H54 (cell line): ENCODE data around the gene GNA12.
"Not testable (repeated sequence)": the region's sequence is repeated elsewhere in the genome, so short reads cannot be mapped to it uniquely, and the experiment has no call there.

Experiments used
- DNase-seq: peaks from one replicate; pipeline ENCODE4 v3.0.0; 2011; ENCODE audit warnings: low spot score, mixed read lengths; ENCODE audit not compliant: insufficient read length
- FAIRE-seq: peaks from 3 replicates; lab custom pipeline; 2011; peaks lifted over from hg19 to GRCh38; lab: Jason Lieb, UNC
- POLR2A ChIP-seq: IDR thresholded peaks from 2 replicates; pipeline ENCODE4 v1.6.1; 2011; ENCODE audit warnings: low read depth, mild to moderate bottlenecking, low read length

Gene GNA12

DNA sequence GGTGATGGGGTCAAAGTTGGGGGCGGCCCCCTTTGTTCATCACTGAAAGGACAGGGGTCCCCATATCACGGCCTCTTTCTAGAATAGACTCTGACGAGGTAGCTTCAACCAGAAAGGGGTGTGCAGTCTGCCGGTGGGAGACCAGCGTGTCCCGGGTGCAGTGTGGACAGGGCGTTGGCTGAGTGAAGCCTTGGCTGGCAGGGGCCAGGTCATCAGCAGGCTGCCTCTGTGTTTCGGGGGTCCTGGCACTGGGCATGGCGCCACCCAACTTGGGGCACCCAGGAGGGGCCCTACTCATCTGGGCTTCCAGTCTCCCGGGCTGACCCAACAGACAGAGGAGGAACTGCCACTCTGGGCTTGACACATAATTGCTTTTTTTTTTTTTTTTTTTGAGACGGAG, 159.6 kb downstream of the GNA12 start:
- FAIRE-seq (no peak), DNase-seq (no peak)
- no peak for TF ChIP-seq POLR2A

DNA sequence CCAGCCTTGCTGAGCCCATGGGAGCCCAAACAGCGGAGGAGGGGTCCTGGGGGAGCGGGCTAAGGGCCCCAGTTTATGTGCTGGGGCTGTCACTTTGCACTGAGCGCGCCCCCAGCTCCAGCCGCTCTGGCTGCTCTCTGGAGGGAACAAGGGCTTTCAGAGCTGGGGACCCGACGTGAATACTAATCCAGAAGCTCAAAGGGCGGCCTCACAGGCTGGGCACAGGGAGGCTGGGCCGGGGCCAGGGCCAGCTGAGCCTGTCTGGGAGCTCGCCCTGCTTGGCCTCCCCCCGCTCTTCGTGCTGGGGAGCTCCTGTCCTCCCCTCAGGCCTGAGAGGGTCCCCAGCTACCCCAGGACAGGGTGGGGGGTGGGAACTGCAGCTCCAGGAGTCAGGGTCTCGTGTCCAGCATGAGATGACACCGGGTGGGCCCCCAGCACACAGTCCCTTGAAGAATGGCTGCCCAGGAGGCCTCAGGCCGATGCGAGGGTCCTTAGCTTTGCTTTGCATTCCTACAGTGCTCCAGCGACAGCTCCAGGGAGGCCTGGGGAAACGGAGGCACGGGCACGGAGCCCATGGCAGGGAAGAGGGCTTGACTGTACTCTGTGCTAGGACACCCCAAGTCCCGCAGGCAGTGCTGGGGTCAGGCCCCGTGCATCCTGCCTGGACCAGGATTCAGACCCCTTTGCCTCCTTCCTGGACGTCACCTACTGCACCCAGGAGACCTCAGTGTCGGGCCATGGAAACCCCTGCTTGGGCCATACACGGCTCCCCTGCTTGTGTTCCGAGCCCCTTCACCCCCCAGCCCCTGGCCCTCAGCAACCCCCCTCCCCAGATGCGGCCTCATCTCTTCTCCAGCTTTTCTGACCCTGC, 161.9 kb downstream of the GNA12 start:
- DNase-seq (no peak), FAIRE-seq (no peak)
- TF ChIP-seq POLR2A, result no peak

DNA sequence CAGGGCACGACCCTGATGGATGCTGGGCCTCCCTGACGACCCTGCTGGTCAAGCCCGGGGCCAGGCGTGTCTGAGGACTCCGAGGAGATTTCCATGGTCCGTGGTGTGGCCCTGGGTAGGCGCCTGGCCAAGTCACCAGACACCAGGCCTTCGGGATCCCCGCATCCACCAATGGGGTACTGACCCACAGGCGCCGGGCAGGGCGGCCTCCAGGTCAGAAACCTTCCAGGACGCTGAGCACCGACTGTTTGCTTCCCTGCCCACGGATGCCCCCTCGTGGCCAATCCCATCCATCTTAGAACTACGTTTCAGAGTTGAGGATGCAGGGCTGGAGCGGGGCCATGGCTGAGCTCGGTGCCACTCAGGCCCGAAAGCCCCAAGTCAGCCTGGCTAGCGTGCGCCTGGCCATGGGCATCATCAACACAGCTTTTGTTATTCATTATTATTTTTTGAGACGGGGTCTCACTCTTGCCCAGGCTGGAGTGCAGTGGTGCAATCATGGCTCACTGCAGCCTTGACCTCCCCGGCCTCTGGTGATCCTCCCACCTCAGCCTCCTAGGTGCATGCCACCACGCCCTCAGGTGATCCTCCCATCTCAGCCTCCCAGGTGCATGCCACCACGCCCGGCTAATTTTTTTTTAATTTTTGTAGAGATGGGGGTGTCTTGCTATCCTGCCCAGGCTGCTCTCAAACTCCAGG, 163.2 kb downstream of the GNA12 start:
- TF ChIP-seq POLR2A, result no peak
- no peak for FAIRE-seq
- peak; percentile 98 for DNase-seq

DNA sequence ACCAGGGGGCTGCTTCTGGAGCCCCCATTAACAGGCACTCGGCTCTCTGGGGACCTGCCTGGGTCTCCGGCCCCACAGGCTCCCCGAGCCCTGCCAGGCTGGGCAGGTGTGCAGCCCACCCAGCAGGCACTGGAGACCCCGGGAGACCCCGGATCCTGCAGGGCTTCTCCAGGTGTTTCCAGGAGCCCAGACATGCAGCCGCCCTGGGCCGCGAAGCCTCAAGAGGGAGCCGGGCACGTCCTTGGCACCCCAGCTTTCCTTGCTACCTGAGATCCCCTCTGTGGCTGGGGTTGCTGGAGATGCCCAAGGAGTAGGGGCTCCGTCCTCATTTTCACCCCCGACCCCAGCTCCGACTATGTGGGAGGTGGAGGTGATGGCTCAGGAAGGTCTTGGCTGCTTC, 163.9 kb downstream of the GNA12 start:
- DNase-seq (no peak), FAIRE-seq (no peak)
- TF ChIP-seq POLR2A, result no peak

DNA sequence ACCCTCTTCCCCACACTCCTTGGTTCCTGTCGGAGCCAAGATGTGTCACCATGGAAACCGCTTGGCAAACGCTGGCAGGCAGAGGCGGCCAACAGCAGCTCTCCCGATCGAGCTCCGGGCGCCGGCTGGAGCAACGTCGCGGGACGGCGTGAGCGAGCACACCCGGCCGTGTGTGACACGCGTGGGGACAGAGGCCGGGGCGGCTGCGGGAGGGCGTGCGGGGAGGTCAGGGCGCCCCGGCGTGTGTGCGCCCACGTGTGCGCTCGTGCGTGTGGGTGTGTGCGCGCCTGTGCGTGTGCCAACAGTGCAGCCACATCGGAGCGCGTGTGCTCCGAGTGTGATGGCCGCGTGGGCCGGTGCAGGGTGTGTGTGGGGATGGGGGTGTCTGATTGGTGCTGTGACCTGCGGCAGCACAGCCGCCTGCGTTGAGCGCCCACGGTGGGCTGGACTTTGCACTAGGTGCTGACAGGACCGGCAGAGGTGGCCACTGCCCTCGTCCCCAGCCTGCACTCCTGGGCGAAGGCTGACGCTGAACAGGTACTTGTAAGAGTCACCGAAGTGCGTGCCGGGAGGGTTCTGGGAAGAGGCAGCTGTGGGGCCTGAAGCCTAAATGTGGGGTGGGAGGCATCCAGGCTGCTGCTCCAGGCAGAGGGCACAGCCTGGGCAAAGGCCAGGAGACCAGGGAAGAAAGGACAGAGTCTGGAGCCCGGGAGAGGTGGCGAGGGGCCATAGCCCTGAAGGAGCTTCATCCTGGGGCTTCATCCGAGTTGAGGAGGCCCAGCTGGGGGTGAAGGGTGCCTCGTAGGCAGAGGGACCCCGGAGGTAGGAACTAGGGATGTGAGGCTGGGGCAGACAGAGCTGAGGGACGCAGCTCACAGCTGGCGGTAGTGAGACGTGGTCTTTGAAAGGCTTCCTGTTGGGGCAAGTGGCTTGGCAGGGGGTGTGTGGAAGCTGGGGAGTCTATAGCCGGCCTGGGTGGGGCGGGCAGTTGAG, 164.7 kb downstream of the GNA12 start:
- not testable (repeated sequence) for FAIRE-seq, DNase-seq

DNA sequence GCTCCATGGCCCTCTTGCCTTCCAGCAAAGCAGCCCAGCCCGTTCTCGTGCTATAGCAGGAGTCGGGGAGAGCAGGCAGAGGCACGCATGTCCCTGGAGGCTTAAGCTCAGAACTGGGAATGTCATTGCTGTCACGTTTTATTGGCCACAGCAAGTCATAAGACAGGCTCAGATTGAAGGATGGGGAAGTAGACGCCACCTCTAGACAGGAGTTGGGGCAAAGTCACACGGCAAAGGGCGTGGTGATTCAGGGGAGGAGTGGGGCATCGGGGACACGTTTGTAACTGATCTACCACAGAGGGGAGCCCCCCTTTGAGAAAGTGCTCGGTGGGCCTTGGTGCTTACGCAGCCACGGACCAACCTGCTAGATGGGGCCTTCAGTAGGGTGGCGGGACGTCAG, 165.7 kb downstream of the GNA12 start:
- not testable (repeated sequence) for DNase-seq, FAIRE-seq
